HG03442 (cell line): ENCODE data around the gene CLEC11A.
"Not testable (repeated sequence)": the region's sequence is repeated elsewhere in the genome, so short reads cannot be mapped to it uniquely, and the experiment has no call there.

ENCODE experiments used
- ATAC-seq: cut with Tn5 transposase; IDR thresholded peaks from one replicate; pipeline ENCODE4 v1.9.1; 2021; ENCODE audit warnings: mild to moderate bottlenecking, moderate library complexity; ENCODE audit not compliant: unreplicated experiment

CLEC11A gene

DNA sequence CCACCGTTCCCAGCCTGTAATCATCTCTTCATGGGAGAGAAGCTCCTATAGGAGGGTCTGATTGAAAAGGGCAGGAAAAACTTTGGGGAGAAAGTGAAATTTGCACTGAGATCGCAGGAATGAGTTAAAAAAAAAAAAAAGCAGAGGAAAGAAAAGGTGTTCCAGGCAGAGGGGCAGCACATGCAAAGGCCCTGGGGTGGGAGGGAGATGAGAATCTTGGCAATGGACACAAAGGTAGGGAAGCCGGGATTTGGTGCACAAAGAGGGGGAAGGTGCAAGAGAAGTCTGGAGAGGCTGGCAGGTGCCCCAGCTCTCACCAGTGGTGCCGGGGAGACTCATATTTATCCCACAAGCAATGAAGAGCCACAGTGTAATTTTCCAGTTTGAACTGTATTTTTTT is 30.7 kb downstream of the CLEC11A start:
- ATAC-seq, result no peak

DNA sequence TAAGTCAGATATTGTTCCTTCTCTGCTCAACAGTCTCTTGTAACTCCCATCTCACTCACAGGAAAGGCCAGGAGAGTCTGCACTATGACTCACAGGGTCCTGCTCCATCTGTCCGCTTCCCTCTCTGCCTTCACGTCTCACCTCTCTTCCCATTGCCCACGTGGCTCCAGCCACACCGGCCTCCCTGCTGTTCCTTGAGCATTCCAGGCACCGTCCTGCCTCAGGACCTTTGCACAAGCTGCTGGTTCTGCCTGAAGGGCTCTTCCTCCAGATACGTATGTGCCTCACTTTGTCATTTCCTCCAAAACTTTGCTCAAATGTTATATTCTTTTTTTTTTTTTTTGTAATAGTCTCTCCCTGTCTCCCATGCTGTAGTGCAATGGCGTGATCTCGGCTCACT is 33.1 kb downstream of the CLEC11A start:
- ATAC-seq, result not testable (repeated sequence)

GRCh38 chr19:50757624-50758023 is 34.5 kb downstream of the CLEC11A start:
- ATAC-seq, result not testable (repeated sequence)

DNA sequence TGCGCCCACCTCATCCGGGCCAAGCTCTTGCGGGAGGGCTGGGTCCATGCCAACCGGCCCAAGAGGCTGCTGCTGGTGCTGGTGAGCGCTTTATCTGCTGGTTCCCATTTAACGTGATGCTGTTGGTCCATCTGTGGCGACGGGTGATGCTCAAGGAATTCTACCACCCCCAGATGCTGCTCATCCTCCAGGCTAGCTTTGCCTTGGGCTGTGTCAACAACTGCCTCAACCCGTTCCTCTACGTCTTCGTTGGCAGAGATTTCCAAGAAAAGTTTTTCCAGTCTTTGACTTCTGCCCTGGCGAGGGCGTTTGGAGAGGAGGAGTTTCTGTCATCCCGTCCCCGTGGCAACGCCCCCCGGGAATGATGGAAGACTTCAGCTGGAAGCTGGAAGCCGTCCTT is 35.9 kb downstream of the CLEC11A start:
- not testable (repeated sequence) for ATAC-seq

GRCh38 chr19:50759886-50760285 is 36.7 kb downstream of the CLEC11A start:
- ATAC-seq, result no peak

GRCh38 chr19:50761501-50761900 is 38.3 kb downstream of the CLEC11A start:
- not testable (repeated sequence) for ATAC-seq

DNA sequence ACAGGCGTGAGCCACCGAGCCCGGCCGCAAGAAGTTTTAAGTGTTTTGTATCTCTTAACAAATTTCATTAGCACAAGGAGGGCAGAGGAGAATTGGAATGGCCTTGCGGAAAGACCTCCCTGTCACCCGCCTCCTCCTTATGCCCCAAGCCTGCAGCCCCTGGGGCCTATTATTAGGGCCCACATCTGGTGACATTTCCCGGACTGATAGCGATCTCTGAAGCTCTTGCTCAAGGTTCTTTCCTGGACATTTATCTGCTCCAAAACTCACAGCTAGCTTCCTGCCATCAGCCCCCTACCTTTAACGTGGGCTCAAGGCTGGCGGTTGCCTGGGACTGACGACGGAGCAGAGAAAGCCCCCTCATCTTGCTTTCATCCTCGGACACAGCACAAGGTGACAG is 40.4 kb downstream of the CLEC11A start:
- ATAC-seq, result not testable (repeated sequence)

GRCh38 chr19:50764409-50764808 is 41.2 kb downstream of the CLEC11A start:
- ATAC-seq, result no peak

GRCh38 chr19:50766746-50767145 is 43.6 kb downstream of the CLEC11A start:
- not testable (repeated sequence) for ATAC-seq

DNA sequence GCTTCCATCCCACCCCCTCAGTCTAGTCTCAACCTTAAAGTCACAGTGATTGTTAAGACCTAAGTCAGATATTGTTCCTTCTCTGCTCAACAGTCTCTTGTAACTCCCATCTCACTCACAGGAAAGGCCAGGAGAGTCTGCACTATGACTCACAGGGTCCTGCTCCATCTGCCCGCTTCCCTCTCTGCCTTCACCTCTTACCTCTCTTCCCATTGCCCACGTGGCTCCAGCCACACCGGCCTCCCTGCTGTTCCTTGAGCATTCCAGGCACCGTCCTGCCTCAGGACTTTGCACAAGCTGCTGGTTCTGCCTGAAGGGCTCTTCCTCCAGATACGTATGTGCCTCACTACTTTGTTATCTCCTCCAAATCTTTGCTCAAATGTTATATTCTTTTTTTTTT is 44.1 kb downstream of the CLEC11A start:
- ATAC-seq, result not testable (repeated sequence)

DNA sequence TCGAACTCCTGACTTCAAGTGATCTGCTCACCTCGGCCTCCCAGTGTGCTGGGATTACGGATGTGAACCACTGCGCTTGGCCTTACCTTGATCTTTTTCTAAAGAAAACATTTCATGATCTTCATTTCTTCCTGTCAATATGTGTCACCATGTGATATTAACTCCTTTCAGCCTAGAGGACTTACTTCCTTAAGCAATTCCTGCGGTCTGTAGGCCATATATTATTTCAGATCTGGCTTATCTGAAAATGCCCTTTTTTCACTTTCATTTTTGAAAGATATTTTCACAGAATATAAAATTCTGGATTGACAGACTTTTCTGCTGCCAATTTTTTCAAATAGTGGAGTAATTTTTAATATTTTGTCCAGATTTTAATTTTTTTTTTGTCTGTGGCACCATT is 45.1 kb downstream of the CLEC11A start:
- no peak for ATAC-seq

DNA sequence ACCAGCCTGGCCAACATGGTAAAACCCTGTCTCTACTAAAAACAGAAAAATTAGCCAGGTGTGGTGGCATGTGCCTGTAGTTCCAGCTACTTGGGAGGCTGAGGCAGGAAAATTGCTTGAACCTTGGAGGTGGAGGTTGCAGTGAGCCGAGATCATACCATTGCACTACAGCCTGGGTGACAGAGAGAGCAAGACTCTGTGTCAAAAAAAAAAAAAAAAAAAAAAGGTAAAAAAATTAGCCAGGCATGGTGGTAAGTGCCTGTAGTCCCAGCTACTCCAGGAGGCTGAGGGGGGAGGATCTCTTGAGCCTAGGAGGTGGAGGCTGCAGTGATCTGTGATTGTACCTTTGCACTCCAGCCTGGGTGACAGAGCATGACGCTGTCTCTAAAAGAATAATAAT is 47.0 kb downstream of the CLEC11A start, which contains the start of gene GPR32:
Gene GPR32 (plus strand): TSS at position 301 of the 400 bp plus-strand sequence. CDS start 137 bp downstream, outside the sequence.
- not testable (repeated sequence) for ATAC-seq

- no peak for ATAC-seq
Observed at GRCh38 chr19:50770888-50771287, 47.7 kb downstream of the CLEC11A start.

DNA sequence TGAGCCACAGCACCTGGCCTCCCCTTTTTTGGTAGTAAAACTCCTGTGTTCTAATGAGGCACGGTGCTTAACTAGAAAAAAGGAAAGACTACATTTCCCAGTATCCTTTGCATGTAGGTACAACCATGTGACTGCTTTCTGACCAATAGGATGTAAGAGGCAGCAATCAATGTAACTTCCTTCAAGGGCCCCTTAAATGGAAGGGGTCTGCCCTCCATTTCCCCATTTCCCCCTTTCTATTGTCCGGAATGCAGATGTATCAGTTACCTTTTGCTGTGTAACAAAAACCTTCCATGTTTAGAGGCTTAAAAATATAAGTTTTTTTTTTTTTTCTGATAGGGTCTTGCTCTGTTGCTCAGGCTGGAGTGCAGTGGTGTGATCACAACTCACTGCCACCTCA is 49.3 kb downstream of the CLEC11A start:
- ATAC-seq, result no peak

DNA sequence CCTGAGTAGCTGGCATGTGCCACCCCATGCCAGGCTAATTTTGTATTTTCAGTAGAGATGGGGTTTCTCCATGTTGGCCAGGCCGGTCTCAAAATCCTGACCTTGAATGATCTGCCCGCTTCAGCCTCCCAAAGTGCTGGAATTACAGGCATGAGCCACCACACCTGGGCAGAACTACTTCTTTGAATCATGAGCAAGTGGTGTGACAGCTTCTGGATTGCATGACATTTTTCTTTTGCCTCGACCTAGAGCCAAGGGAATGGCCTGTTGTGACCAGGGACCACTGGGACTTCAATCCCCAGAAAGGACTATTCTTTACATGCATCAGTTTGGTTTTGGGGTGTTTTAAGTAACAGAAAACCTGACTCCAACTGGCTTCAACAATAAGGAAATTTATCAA is 49.7 kb downstream of the CLEC11A start:
- ATAC-seq, result not testable (repeated sequence)

GRCh38 chr19:50773454-50773853 is 50.3 kb downstream of the CLEC11A start:
- not testable (repeated sequence) for ATAC-seq
